HepG2 (cell line): Measurements from ENCODE around the gene SETD1B. TPM values are rescaled to one million over a fixed set of nuclear protein-coding genes. Genes with fewer than 3 reads are reported as not detected.

Experiments
- AGO2 ChIP-seq: fragments of 200-400 bp; formaldehyde crosslinking; optimal IDR thresholded peaks from 2 replicates; pipeline ENCODE3; 2017; ENCODE audit warnings: mild to moderate bottlenecking, low read depth, low read length, moderate library complexity
- AHR ChIP-seq: IDR thresholded peaks from 2 replicates; pipeline ENCODE4 v1.6.1; 2018; ENCODE audit warnings: missing genetic modification reagents, missing compliant biosample characterization
- CBX1 ChIP-seq: IDR thresholded peaks from one replicate; pipeline ENCODE4 v1.6.1; 2016; ENCODE audit warnings: antibody characterized with exemption, low read depth
- HNF1B ChIP-seq: sonication (generic); formaldehyde crosslinking; IDR thresholded peaks from 2 replicates; pipeline ENCODE4 v1.5.1; 2020; ENCODE audit warnings: mild to moderate bottlenecking, moderate library complexity, missing genetic modification reagents
- HNRNPH1 ChIP-seq: fragments of 200-400 bp; formaldehyde crosslinking; optimal IDR thresholded peaks from 2 replicates; pipeline ENCODE3; 2017; ENCODE audit warnings: mild to moderate bottlenecking, low read depth, low read length
- MYNN ChIP-seq: sonication (generic); formaldehyde crosslinking; IDR thresholded peaks from 2 replicates; pipeline ENCODE4 v1.4.0; 2020; ENCODE audit warnings: mild to moderate bottlenecking, low read depth, missing genetic modification reagents
- POGK ChIP-seq: sonication (generic); formaldehyde crosslinking; conservative IDR thresholded peaks from 2 replicates; pipeline ENCODE4 v1.8.0; 2022; ENCODE audit warnings: mild to moderate bottlenecking, moderate library complexity, missing genetic modification reagents
- PRMT3 ChIP-seq: sonication (generic); formaldehyde crosslinking; IDR thresholded peaks from 2 replicates; pipeline ENCODE4 v1.8.1; 2022; ENCODE audit warnings: low read depth, mild to moderate bottlenecking, moderate library complexity, missing genetic modification reagents, borderline replicate concordance
- RXRB ChIP-seq: IDR thresholded peaks from 2 replicates; pipeline ENCODE4 v1.6.1; 2016; ENCODE audit warnings: borderline replicate concordance, missing genetic modification reagents, missing compliant biosample characterization
- TEAD3 ChIP-seq: optimal IDR thresholded peaks from 2 replicates; pipeline ENCODE3; 2016; ENCODE audit warnings: borderline replicate concordance
- XRCC5 ChIP-seq: fragments of 200-400 bp; formaldehyde crosslinking; optimal IDR thresholded peaks from 2 replicates; pipeline ENCODE3; 2017; ENCODE audit warnings: mild to moderate bottlenecking, low read length
- ZBTB7A ChIP-seq: sonication (generic); formaldehyde crosslinking; IDR thresholded peaks from 2 replicates; pipeline ENCODE4 v1.8.0; 2022; ENCODE audit warnings: mild to moderate bottlenecking, missing genetic modification reagents
- ZFP41 ChIP-seq: sonication (generic); formaldehyde crosslinking; IDR thresholded peaks from 2 replicates; pipeline ENCODE4 v1.4.0; 2020; ENCODE audit warnings: mild to moderate bottlenecking, missing genetic modification reagents, borderline replicate concordance
- ZNF660 ChIP-seq: sonication (generic); formaldehyde crosslinking; IDR thresholded peaks from 2 replicates; pipeline ENCODE4 v1.5.1; 2020; ENCODE audit warnings: mild to moderate bottlenecking, low read depth, missing genetic modification reagents, borderline replicate concordance
- ZNF703 ChIP-seq: sonication (generic); formaldehyde crosslinking; IDR thresholded peaks from 2 replicates; pipeline ENCODE4 v1.5.1; 2020; ENCODE audit warnings: missing genetic modification reagents, mild to moderate bottlenecking, moderate library complexity, borderline replicate concordance
- ZNF777 ChIP-seq: sonication (generic); formaldehyde crosslinking; IDR thresholded peaks from 2 replicates; pipeline ENCODE4 v1.4.0; 2020; ENCODE audit warnings: missing genetic modification reagents
- polyA plus RNA-seq, 8 experiments: library from polyadenylated mRNA; depleted of rRNA in 3 of 8; stranded (reverse) in 7 of 8; unstranded in 1 of 8; fragments of >200 nt; fragmentation: Illumina TruSeq in 4 of 8; extraction: Trizol in 4 of 8; gene quantifications; 2 replicates each; pipeline versions ENCODE4 v1.2.1 to v1.2.3, GENCODE V29; 2011 to 2016; ENCODE audit warnings: low read depth in 4 of 8, missing spikeins in 1 of 8, mixed read lengths in 1 of 8; ENCODE audit not compliant: insufficient read depth in 1 of 8
- total RNA-seq, 5 experiments: library from RNA; depleted of rRNA; stranded (reverse); fragments of >200 nt; fragmentation: Illumina TruSeq; extraction: Trizol; gene quantifications; 2 replicates each; pipeline ENCODE4 v1.2.3, GENCODE V29; 2016; ENCODE audit warnings: low read depth in 1 of 5
- TF ChIP-seq, protein P1 (sequence below): sonication (generic); formaldehyde crosslinking; IDR thresholded peaks from 2 replicates; pipeline ENCODE4 v1.8.0; 2023; ENCODE audit warnings: mild to moderate bottlenecking, missing genetic modification reagents
- TF ChIP-seq, protein P2 (sequence below): sonication (generic); formaldehyde crosslinking; IDR thresholded peaks from 2 replicates; pipeline ENCODE4 v1.8.1; 2023; ENCODE audit warnings: missing genetic modification reagents, mild to moderate bottlenecking, borderline replicate concordance
- TF ChIP-seq, protein P3 (sequence below): sonication (generic); formaldehyde crosslinking; IDR thresholded peaks from 2 replicates; pipeline ENCODE4 v1.9.0; 2021; ENCODE audit warnings: missing genetic modification reagents, borderline replicate concordance
- TF ChIP-seq, protein P4 (sequence below): sonication (generic); formaldehyde crosslinking; IDR thresholded peaks from 2 replicates; pipeline ENCODE4 v1.8.1; 2023; ENCODE audit warnings: missing genetic modification reagents, inconsistent platforms, borderline replicate concordance

Gene SETD1B
- total and polyA plus RNA-seq, 2 of the 13 experiments (the other 11 are each of a cell fraction or from before 2014, with no cell fraction given), result 1.1 to 1.4 TPM

DNA sequence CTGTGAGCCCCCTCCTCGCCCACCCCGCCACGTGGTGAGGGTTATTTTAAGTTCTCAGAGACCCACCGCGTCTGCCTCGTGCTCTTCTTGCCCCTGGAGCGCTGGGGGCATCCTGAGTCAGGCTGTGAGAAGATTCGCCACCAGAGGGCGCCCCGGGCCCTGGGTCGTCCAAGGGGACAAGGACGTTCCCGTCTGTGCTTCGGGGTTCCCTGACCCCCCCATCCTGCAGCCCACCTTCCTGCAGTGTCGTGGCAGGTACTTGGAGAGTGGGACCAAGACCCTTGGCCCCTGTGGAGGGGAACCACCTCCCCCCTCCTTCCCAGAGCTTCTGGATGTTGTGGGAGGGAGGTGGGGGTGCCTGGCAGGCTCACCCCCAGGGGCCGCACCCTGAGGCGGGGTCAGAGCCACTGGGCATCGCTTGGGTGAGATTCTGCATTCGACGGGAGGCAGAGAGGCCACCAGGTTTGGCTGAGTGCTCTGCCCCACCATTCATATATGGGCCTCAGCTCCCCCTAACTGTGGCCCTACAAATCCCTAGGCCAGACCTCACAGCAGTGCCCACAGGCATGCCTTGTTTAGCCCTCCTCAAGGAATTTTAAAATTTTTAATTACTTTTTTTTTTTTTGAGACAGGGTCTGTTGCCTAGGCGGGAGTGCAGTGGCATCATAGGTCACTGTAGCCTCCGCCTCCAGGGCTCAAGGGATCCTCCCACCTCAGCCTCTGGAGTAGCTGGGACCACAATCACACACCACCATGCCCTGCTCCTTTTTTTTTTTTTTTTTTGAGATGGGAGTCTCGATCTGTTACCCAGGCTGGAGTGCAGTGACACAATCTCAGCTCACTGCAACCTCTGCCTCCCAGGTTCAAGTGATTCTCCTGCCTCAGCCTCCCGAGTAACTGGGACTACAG is 27.4 kb upstream of the SETD1B start (continued):
- no peak for TF ChIP-seq PRMT3 (CRISPR knock-in tag)
- TF ChIP-seq, protein P1, sequence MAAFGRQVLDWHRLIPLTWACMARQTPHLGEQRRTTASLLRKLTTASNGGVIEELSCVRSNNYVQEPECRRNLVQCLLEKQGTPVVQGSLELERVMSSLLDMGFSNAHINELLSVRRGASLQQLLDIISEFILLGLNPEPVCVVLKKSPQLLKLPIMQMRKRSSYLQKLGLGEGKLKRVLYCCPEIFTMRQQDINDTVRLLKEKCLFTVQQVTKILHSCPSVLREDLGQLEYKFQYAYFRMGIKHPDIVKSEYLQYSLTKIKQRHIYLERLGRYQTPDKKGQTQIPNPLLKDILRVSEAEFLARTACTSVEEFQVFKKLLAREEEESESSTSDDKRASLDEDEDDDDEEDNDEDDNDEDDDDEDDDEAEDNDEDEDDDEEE, result no peak
- peak; percentile 85 for TF ChIP-seq AGO2
- peak; percentile 62 for TF ChIP-seq XRCC5
- TF ChIP-seq ZNF703, result no peak
- TF ChIP-seq AHR (CRISPR knock-in tag), result no peak
- TF ChIP-seq MYNN (CRISPR knock-in tag), result no peak
- TF ChIP-seq ZFP41, result no peak
- TF ChIP-seq CBX1, result no peak
- no peak for TF ChIP-seq HNRNPH1
- TF ChIP-seq ZNF660, result no peak
- peak; percentile 69 for TF ChIP-seq ZNF777 (CRISPR knock-in tag)
- TF ChIP-seq, protein P2, sequence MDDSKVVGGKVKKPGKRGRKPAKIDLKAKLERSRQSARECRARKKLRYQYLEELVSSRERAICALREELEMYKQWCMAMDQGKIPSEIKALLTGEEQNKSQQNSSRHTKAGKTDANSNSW (CRISPR knock-in tag), result no peak
- TF ChIP-seq ZBTB7A (CRISPR knock-in tag), result peak; percentile 48; the same call in 1 of the 2 replicates
- TF ChIP-seq, protein P3, sequence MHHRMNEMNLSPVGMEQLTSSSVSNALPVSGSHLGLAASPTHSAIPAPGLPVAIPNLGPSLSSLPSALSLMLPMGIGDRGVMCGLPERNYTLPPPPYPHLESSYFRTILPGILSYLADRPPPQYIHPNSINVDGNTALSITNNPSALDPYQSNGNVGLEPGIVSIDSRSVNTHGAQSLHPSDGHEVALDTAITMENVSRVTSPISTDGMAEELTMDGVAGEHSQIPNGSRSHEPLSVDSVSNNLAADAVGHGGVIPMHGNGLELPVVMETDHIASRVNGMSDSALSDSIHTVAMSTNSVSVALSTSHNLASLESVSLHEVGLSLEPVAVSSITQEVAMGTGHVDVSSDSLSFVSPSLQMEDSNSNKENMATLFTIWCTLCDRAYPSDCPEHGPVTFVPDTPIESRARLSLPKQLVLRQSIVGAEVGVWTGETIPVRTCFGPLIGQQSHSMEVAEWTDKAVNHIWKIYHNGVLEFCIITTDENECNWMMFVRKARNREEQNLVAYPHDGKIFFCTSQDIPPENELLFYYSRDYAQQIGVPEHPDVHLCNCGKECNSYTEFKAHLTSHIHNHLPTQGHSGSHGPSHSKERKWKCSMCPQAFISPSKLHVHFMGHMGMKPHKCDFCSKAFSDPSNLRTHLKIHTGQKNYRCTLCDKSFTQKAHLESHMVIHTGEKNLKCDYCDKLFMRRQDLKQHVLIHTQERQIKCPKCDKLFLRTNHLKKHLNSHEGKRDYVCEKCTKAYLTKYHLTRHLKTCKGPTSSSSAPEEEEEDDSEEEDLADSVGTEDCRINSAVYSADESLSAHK (CRISPR knock-in tag), result no peak
- TF ChIP-seq, protein P4, sequence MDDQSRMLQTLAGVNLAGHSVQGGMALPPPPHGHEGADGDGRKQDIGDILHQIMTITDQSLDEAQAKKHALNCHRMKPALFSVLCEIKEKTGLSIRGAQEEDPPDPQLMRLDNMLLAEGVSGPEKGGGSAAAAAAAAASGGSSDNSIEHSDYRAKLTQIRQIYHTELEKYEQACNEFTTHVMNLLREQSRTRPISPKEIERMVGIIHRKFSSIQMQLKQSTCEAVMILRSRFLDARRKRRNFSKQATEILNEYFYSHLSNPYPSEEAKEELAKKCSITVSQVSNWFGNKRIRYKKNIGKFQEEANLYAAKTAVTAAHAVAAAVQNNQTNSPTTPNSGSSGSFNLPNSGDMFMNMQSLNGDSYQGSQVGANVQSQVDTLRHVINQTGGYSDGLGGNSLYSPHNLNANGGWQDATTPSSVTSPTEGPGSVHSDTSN (CRISPR knock-in tag), result no peak
- TF ChIP-seq RXRB (CRISPR knock-in tag), result peak; percentile 47; the same call in 1 of the 2 replicates
- TF ChIP-seq TEAD3, result peak; percentile 35
- no peak for TF ChIP-seq POGK
- peak; percentile 70; the same call in 1 of the 2 replicates for TF ChIP-seq HNF1B
